Mucosa of gallbladder (tissue), 1 donor: ENCODE data around the gene CZIB. TPM values are rescaled to one million over a fixed set of nuclear protein-coding genes. Genes with fewer than 3 reads are reported as not detected.
A peak's percentile ranks its signal among the peaks of the same experiment; 100 is the strongest.
"Not testable (repeated sequence)": the region's sequence is repeated elsewhere in the genome, so short reads cannot be mapped to it uniquely, and the experiment has no call there.

ENCODE experiments used
- DNase-seq: peaks from one replicate; pipeline ENCODE4 v3.0.0-alpha.2; 2020; ENCODE audit warnings: low spot score
- total RNA-seq: library from RNA; stranded (reverse); gene quantifications from one replicate; pipeline ENCODE4 v1.2.1, GENCODE V29; 2021
- donor health status: DM: no; HTN: no; CAD: no.

The CZIB gene
- total RNA-seq, 1 donor from 2014 or later: 56.7 TPM

- DNase-seq: no peak
Measured at GRCh38 chr1:53189061-53189460, 31.4 kb downstream of the CZIB start.

GRCh38 chr1:53188099-53188498, 32.3 kb downstream of the CZIB start:
- DNase-seq: no peak

DNA sequence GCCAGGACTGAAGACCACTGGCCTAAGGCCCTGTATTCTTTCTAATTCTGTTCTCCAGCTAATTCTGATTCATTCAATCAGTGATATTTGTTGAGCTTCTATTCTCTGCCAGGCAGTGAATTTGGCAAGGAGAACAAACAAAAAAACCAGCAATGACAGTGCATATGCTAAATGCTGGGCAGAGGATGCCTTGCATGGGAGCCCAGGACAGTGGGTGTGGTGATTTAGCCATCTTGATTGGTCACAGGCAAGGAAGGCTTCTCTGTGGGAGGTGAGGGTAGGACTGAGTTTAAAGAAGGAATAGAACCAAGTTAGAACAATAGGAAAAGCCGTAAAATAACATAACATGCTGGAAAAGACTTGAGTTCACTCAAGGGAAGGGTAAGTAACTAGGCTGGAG, 33.0 kb downstream of the CZIB start:
- DNase-seq: no peak

DNA sequence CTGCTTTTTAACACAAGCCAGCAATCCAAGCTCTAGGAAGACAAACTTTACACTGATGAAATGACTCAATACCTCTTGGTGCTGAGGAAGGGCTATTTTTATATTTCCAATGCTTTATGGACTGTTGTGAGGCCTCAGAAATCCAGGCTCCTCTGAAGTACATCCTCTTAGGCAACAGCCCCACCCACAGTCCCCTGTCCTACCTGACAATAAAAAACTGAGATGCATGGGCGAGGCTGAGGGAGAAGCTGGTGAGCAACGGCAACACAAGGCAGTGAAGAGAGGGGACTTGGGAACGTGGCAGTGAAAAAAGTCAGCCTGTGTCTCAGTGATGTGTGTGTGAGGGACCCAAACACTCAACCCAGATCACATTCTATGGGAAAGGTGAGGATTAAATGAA, 33.9 kb downstream of the CZIB start:
- no peak for DNase-seq

- DNase-seq: not testable (repeated sequence)
Measured at GRCh38 chr1:53185955-53186297, 34.5 kb downstream of the CZIB start.

- DNase-seq: peak; percentile 81
Measured at GRCh38 chr1:53183095-53183990, 37.1 kb downstream of the CZIB start.

DNA sequence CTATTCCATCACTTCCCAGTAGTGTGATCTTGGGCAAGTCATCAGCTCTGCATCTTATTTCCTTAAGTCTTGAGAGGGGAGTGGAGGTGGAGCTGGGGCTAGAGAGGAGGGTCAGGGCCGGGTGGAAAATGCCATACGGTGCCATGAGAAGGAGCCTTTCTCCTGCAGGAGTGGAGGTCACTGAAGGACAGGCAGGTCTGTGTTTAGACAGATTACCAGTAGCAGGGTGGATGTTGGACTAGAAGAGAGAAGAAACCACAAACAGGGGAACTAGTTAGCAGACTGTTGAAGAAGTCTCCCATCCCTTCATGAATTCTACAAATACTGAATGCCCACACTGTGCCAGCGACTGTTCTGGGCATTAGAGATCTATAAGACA, 37.7 kb downstream of the CZIB start:
- no peak for DNase-seq

DNA sequence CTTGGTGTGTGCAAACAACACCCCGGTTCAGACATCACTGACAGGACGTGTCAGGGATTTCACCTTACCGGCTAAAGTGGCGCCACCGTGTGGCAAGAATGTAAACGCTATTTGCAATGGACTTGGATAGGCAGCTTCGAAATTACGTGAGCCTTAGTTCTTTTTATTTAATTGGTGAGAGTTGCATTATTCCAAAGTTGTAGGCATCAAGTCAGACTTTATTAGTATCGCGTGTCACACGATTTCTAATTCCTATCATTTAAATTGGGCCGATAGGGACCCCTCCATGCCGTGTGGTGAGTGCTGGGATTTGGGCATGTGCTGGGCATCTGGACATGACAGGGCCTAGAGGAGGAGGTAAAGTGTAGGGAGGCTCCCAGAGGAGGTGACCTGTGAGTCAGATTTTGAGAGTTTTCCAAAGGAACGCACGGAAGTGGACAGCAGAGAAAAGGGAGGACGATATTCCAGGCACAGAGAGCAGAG, 38.3 kb downstream of the CZIB start:
- DNase-seq: peak; percentile 88

GRCh38 chr1:53180951-53181350, 39.5 kb downstream of the CZIB start:
- no peak for DNase-seq

DNA sequence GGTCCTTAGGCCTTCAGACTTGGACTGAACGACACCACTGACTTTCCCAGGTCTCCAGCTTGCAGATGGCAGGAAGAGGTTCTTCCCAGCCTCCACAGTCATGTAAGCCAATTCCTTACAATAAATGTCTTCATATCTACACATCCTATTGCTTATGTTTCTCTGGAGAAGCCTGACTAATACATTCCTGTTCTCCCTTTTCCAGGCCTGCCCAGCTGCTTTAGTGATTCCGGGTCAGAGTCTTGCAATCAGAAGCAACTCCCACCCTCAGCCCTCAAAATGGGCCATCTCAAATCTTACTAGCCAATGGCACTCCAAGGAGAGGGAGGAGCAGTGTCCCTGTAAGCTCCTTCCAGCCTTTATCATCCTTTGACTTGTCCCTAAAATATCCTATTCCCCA, 40.2 kb downstream of the CZIB start:
- DNase-seq: no peak

GRCh38 chr1:53176452-53177208, 43.8 kb downstream of the CZIB start:
- peak; percentile 57 for DNase-seq

DNA sequence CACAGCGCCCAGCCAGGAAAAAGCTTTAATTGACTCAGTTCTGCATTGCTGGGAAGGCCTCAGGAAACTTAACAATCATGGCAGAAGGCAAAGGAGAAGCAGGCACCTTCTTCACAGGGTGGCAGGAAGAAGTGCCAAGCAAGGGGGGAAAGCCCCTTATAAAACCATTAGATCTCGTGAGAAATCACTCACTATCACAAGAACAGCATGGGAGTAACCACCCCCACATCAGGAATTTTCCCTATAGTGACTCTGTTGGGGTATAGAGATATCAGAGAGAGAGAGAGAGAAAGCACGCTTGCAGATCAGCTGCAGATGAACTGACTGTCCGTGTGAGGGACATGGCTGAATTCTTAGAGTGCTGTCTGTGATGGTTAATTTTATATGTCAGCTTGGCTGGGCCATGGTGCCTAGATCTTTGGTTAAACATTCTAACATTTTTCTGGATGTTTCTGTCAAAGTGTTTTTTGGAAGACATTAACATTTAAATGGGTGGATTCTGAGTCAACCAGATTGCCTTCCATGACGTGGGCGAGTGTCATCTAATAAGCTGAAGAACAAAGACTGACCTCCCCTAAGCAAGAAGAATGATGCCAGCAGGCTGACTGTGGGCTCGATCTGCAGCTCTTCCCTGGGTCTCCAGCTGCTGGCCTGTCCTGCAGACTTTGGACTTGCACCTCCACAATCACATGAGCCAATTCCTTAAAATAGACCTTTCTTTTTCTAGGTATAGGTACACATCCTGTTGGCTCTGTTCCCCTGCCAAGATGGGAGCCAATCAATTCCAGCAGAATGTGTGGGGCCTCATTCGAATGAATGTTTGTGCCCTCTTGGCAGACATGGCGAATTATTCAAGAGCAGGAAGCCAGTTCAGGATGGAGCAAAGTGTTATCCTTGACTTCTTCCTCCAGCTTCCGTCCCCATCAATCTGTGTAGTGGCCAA, 45.2 kb downstream of the CZIB start:
- DNase-seq: peak; percentile 73

DNA sequence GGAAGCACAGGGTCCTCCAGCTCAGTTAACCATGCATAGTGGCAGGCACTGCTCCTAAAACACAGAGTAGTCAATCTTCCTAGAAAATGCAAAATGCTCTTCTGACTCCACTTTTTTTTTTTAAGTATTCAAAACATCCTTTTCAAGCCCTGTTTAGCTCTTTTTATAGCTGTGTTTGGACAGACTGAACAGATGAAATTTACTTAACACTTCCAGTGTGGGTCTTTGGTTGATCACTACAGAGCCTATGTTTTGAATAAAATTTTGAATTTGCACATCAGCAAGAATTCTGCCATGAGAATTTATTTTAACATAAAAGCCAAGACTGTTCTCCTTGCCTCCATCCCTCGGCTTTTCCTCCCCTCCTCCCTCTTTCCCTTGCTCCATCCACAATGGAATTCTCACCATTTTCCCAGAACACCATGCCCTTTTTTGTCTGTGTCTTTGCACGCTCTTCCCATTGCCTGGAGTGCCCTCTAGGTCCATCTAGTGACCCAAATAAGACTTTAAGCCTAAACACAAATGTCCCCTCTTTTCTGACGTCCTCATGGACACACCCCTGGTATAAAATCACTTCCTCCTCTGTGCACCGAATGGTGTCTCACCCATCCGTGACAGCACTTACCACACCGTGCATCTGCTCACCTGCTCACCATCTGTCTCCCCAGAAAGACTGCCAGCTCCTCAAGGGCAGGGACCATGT, 47.9 kb downstream of the CZIB start:
- no peak for DNase-seq

GRCh38 chr1:53166912-53167311, 53.5 kb downstream of the CZIB start:
- DNase-seq: no peak

- no peak for DNase-seq
Measured at GRCh38 chr1:53166366-53166765, 54.1 kb downstream of the CZIB start.

GRCh38 chr1:53165408-53165961, 54.9 kb downstream of the CZIB start:
- DNase-seq: no peak

Other genes starting within 250 kb of the CZIB start
- 250 TPM for gene PODN, start 158.4 kb downstream of the CZIB start, total RNA-seq
- gene SLC1A7, start 78.0 kb downstream of the CZIB start, total RNA-seq: 21.1 TPM
- gene CPT2, start 23.8 kb downstream of the CZIB start, total RNA-seq: 35.0 TPM
- gene MAGOH, start 17.9 kb upstream of the CZIB start, total RNA-seq: 27.9 TPM
- gene LRP8, start 107.4 kb upstream of the CZIB start, total RNA-seq: 3.5 TPM
- gene DMRTB1, start 238.8 kb upstream of the CZIB start, total RNA-seq: not detected